Stimulated activated CD8-positive, alpha-beta memory T cell treated with anti-CD3 and anti-CD28 coated beads, Interleukin-7, amount 100 ng/mL, for 24 hours (primary cell): Measurements from ENCODE around the gene HEPACAM.

ENCODE experiments used
- DNase-seq: peaks from one replicate; pipeline ENCODE4 v3.0.0-alpha.2; 2020; ENCODE audit warnings: low read depth

The HEPACAM gene

GRCh38 chr11:124943254-124943616, 7.4 kb upstream of the HEPACAM start:
- no peak for DNase-seq

DNA sequence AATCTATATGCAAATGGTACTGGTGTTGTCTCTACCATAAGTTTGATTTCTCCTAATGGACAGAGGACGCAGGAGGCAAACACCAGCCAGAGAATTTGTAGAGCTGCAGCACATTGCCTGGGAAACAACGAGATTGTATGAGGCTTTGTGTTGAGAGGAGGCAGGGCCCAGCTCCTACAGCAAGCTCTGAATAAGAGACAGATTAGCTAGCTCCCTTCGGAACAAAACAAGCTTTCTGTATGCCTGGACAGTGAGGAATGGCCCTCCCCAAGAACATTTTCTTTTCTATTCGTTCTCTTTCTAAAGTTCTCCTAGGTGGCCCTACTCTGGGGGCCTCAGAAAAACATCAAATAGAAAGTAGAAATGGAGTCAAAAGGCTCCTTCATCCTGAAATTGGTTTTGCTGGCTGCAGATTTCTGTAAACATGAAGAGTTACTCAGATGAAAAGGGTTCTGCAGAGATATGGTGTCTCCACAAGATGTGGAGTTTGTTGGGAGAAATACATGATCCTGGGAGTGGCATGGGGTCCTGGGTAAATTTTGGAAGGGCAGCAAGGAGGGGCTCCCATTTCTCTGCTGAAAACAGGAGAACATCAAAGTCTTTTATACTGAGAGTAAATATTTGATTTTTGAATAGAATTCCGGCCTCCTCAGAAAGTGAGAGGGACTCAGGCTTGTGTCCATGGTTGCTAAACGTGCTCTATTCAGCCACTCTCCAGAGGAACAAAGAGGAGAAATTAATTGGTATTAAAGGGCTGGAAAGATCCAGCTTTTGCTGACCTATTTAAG, 6.8 kb upstream of the HEPACAM start:
- DNase-seq, result no peak

DNA sequence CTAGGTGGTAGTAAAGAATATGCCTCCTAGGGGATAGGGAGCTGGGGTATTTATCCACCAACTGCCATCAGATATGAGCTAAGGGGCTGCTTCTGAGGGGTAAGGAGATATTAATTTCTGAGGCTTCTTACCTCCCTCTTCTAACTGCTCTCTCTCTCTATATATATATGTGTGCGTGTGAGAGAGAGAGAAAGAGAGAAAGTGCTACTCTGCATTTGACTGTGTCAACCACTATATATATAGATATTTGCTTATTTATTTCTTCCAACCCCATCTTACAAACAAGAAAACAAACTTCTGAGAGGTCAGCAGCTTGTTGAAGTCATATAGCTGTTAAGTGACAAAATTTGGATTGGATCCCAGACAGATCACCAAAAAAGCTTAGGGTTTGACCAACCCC, 5.9 kb upstream of the HEPACAM start:
- DNase-seq, result no peak

DNA sequence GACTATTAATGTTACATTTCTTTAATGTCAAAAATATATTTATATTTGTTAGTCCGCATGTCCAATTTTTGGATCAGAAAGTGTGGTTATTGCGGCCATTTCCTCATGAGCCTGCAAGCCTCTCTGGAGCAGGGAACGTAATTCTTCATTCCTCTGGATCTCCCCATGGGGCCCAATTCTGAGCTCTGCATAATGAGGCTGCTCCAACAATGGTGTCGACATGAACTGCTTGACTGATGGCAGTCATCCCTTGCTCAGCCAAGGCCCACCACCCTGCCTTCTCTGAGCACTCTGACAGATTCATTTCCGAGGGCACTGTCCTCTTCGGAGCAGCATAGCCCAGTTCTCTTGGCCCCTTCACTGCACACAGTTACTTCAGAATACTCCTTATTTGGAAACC, 3.1 kb upstream of the HEPACAM start:
- no peak for DNase-seq

DNA sequence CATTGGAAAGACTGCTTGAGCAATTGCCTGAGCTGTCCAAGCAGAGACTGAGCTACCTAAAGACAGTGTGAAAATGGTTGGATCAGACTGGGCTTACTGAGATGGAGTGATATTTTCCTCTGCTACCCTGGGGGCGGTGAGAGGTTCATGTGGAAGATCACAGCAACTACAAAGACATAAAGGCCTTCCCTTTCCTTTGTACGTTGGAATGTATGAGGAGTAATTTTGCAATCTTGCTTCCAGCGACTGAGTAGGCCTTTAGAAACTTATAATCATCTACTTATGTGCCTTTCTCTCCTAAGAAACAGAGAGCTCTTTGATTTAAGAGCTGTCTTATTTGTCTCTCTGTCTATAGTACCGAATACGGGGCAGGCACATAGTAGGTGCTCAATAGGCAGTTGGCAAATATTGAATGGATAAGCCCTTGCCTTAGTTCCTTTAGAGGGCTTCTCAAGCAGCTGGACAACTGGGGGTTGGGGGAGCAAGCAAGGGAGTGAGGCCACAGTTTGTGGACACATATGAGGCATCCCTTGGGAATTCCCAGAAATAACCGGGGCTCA, 2.4 kb upstream of the HEPACAM start:
- no peak for DNase-seq

- DNase-seq, result no peak
Measured at GRCh38 chr11:124937336-124937935, 1.6 kb upstream of the HEPACAM start.

DNA sequence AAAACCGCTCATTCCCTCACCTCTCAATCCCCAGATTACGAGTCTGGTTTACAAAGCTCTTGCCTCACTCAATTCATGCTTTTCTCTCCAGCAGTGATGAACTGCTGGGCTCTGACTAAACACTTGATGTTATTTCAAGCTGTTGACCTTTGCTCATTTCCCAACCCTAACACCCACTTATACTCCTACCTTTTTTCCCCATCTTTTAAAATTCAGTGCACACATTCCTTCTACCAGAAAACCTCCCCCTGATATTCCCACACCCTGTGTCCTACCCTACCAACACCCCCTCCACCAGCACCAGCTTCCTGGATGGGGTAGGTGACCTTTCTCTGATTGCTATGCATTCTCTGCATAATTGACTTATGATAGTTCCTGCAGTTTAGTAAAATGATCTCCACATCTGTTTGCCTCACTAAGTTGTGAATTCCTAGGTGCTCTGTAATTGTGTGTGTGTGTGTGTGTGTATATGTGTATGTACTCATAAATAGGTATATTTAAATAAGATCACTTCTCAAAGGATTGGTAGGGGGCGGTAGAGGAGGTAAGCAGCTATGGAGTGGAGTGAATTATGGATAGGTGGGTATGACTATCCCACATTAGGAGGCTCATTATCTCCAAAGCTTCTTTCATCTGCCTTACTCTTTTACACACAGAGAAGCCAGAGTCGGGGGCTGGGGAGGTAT, 842 bp downstream of the HEPACAM start:
- DNase-seq, result no peak

DNA sequence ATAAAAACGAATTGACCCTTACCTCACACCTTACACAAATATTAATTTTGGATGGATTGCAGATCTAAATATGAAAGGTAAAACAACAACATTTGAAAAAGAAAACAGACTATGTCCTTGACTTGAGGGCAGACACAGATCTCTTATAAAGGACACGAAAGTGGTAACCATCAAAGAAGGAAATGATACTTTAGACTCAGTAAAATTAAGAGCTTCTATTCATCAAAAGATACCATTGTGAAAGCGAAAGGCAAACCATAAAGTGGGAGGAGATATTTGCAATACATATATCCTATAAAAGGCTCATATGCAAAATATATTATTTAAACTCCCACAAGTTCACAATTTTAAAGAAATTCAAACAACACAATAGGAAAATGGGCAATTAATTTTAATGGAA, 5.0 kb downstream of the HEPACAM start:
- DNase-seq, result no peak

GRCh38 chr11:124928942-124929665, 6.7 kb downstream of the HEPACAM start:
- no peak for DNase-seq

DNA sequence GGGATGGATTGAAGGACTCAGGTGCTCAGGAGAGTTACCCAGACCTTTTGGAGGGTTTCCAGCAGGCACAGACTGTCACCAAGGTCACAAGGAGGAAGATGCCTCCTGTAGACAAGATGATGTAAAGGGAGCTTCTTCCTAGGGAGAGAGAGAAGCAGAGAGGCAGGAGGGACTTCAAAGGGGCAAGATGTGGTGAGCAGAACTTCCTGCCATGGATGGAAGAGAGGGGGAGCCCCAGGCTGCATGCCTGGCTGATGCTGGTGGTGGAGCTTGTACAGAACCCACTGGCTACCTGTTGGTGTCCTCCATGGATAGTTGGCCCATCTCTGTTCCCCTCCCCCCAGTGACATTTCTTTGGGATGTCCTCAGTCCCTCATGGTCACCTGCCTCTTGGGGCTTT, 12.6 kb downstream of the HEPACAM start:
- DNase-seq, result no peak

DNA sequence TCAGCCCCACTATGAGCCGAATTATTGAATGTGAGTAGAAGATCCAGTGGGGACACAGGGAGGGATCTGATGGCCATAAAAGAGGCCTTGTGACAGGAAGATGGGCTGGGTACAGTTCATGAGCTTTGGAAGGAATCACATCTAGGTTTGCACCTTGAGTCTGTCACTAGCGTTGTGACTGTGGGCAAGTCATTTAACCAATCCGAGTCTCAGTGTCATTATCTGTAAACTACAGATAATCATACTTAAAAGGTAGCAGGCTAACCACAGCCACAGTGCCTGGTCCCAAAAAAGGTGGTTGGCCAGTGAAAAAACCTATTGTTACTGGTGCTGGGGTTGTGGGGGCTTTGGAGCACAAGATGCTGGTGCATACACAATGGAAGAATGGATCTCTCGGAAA, 13.0 kb downstream of the HEPACAM start:
- no peak for DNase-seq

DNA sequence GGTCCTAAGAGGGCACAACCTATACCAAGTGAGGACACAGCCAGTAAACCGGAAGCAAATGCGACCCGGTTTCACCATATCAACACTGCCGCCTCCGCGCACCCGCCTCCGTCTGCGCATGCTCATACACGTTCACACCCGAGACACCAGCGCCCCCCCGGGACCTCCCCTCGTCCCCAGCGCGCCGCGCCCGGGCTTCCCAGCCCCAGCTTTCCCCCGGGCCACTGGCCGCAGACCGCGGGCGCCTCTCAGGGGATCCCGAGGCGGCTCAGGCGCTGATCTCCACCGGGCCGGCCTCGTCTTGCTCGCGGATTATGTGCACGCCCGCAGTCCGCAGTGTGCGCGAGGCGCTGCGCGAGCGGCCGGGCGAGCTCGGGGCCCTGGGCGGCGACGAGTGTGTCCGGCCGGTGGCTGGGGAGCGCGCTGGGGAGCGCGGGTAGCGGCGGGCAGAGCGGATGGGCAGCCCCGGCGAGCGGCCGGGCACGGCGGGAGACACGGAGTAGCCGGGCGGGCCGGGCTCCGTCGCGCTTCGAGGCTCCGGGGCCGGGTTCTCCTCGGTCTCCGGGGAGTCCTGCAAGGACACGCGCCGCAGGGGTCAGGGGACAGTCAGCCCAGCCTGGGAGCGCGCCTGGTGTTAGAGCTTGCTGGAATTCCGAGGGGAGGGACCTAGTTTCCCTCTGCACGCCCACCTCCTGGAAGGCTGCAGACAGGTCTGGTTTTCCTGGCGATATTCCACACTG, 14.8 kb downstream of the HEPACAM start:
- peak; percentile 50 for DNase-seq

GRCh38 chr11:124920356-124920755, 15.5 kb downstream of the HEPACAM start:
- DNase-seq, result no peak

- no peak for DNase-seq
Measured at GRCh38 chr11:124919898-124920297, 15.9 kb downstream of the HEPACAM start.

GRCh38 chr11:124918950-124919349, 16.9 kb downstream of the HEPACAM start, which contains the start of gene HEPN1:
Gene HEPN1, plus strand, starts transcription at chr11:124919250.
- no peak for DNase-seq

DNA sequence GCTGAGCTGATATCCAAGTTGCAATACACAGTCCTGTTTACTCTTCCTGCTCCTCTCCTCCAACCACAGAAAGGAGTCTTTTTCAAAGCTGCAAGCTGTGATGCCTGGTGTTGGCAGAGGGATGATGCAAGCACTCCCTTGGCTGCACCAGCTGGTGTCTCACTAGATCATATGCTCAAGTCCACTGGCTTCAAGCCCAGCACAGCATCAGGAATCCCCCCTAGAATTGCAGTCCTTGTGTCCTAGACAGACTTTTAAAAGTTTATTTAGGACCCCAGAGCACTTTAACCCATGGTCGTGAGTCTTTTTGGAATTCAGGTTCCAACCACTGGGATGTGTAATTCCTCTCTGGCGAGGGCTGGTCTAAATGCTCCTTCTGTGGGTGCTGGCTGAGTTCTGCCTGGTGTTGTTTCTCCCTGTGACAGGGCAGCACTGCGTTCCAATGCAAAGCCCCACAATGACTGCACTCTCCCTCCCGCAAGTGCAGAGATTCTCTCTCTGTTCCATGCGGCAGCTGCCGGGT, 18.7 kb downstream of the HEPACAM start:
- no peak for DNase-seq

- DNase-seq, result no peak
Measured at GRCh38 chr11:124916370-124916710, 19.5 kb downstream of the HEPACAM start.

DNA sequence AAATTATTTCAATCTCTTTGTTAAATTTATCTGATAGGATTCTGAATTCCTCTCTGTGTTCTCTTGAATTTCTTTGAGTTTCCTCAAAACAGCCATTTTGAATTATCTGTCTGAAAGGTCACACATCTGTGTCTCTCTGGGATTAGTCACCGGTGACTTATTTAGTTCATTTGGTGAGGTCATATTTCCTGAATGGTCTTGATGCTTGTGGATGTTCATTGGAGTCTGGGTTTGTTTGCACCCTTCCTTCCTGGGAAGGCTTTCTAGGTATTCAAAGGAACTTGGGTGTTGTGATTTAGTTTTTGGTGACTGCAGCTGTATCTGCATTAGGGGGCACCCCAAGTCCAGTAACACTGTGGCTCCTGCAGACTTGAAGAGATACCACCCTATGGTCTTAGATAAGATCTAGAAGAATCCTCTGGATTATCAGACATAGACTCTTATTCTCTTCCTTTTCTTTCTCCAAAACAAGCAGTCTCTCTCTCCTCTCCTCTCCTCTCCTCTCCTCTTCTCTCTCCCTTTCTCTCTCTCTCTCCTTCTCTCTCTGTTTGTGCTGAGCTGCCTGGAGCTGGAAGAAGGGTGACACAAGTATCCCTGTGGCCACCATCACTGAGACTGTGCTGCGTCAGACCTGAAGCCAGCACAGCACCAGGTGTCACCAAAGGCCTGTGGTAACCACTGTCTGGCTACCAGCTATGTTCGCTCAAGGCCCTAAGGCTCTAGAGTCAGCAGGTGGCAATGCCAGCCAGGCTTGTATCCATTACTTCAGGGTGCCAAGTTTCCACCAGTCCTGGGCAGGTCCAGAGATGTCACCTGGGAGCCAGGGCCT, 20.1 kb downstream of the HEPACAM start:
- no peak for DNase-seq

DNA sequence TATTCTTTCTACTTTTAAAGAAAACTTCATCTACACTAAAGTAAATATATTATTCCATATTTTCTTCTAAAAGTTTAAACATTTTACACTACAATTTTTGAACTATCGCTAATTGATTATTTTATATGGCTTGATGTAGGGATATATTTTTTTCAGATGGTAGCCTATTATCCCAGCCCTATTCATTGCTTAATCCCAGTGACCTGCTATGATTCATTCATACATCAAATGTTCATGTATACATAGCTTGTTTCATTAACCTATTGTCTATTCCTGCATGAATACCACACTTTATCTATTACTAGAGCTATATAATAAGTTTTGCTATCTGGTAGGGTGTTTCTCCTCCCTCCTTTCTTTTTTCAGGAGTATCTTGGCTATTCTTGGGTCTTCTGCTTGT, 33.2 kb downstream of the HEPACAM start:
- no peak for DNase-seq

GRCh38 chr11:124900464-124900863, 35.4 kb downstream of the HEPACAM start:
- no peak for DNase-seq
